Stomach (tissue), 4 donors: ENCODE measurements around the gene C15orf62.

Experiments
- POLR2A ChIP-seq, 4 donors: fragments of 450-650 bp; IDR thresholded peaks; one replicate each; pipeline ENCODE4 v1.6.1; 2016; ENCODE audit warnings: antibody characterized with exemption in 4 of 4, control low read depth in 2 of 4, mild to moderate bottlenecking in 1 of 4, moderate library complexity in 1 of 4
- POLR2AphosphoS5 ChIP-seq, 3 donors: sonication (generic); formaldehyde crosslinking; IDR thresholded peaks; one replicate each; pipeline ENCODE4 v1.6.1; 2016; ENCODE audit warnings: antibody characterized with exemption in 3 of 3

DNA sequence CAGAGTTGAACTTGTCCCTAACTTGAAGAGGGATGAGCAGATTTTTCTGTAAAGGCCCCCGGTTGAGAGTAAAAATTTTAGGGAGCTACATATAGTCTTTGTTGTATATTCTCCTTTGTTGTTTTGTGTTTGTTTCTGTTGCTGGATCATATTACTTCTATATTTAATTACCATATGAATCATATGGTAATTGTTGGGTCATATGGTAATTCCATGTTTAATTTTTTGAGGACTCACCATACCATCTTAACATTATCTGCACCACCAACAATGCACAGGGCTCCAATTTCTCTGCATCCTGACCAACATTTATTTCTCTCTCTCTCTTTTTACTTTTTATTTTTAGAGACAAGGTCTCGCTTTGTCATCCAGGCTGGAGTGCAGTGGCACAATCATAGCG is 29.7 kb downstream of the C15orf62 start:
- TF ChIP-seq POLR2AphosphoS5 (IDR thresholded peaks at IDR 0.05) (no peak), POLR2A (IDR thresholded peaks at IDR 0.05) (no peak)
